ENCODE data around the gene CMIP. TPM values are rescaled to one million over a fixed set of nuclear protein-coding genes. Genes with fewer than 3 reads are reported as not detected.

The CMIP gene
- total and polyA plus RNA-seq, 3 experiments from 2014 or later = 1.0 to 24.4 (median 23.6) TPM

DNA sequence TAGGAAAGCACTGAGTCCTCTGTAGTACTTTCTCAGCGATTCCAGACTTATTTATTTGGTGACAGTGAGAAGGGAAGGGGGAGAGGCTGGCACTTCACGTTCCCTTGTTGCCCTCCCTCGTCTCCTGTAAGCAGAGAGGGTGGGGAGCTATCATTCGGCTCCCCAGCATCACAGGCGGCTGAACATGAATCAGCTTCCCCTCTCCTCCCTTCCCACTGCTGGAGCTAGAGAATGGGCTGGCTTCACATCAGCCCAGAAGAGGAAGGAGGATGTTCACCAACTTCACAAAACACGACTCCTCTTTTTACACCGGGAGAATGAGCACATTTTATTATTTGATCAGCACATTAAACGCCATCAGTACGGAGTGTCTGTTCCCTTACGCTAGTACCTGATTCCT lies 6.7 kb upstream of the CMIP start:
- Mint-ChIP-seq H3K4me3 (no peak overlapping the region), H3K27me3 (peaks cover 4 to 5% of the 10 kb centered on the region in 2 donors), H3K36me3 (no peaks in the 10 kb centered on the region), H3K4me1 (peaks cover 11 to 16% (median 15%) of the 10 kb centered on the region in 3 donors), H3K9me3 (no peaks in the 10 kb centered on the region), H3K27ac (peak overlapping the region in 3 of 8 donors; percentile 26 to 68 (median 52))
- POLR2A ChIA-PET = no interaction called here
- CTCF ChIA-PET = no interaction called here
- Histone ChIP-seq H3K27me3 (ENCODE audit: insufficient read depth, low read length, poor library complexity, severe bottlenecking) (no peaks in the 10 kb centered on the region), H3K27ac (ENCODE audit: low read depth, low read length) (no peak overlapping the region), H3K4me3 (ENCODE audit: low read length) (no peak overlapping the region), H3K9me3 (ENCODE audit: low read length) (no peaks in the 10 kb centered on the region), H3K4me1 (ENCODE audit: insufficient read depth, low read length) (peaks cover 3% of the 10 kb centered on the region), H3K36me3 (ENCODE audit: insufficient read depth, low read length) (no peaks in the 10 kb centered on the region)
- DNase-seq = no peak

DNA sequence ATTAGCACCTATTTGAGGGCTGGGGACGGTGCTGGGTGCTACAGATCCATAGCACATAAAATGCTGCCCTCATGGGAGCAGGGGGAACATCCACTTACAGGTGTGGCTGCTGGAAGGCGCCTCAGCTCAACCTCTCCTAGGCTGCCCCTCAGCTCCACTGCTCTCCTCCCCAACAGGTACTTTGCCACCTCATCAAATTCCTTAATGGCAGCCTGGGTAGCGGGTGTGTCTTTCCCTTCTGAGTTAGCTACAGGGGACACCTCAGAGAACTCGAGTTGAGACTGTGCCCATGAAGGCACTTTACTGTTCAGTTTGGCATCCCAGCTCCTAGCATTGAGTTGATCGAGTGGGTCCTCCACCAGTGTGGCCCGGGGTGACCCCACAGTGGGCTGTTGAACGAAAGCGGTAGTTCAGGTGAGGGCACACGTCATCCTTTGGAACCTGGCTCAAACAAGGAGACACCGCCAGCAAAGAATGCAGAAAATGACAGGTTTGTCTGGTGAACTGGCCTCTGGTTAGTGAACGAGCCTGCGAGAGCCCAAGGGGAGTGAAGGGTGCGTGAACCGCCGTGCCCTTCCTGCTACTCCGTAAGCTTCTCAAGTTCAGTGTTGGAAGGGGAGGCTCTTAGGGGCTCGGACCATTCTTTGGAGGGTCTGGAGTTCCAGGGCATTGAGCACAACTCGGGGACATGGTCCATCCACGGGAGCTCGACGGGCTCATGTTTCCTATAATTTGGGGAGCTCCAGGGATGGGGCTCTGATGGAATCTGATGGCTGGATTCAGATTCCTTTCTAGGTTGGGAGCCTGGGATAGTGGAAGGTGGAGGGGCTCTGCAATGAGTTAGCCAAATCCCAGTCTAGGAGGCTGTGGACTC lies 3.5 kb upstream of the CMIP start:
- Histone ChIP-seq H3K4me1 (ENCODE audit: insufficient read depth, low read length) (peaks cover 16% of the 10 kb centered on the region), H3K27me3 (ENCODE audit: insufficient read depth, low read length, poor library complexity, severe bottlenecking) (no peaks in the 10 kb centered on the region), H3K9me3 (ENCODE audit: low read length) (no peaks in the 10 kb centered on the region), H3K36me3 (ENCODE audit: insufficient read depth, low read length) (no peaks in the 10 kb centered on the region), H3K27ac (ENCODE audit: low read depth, low read length) (no peak overlapping the region), H3K4me3 (ENCODE audit: low read length) (no peak overlapping the region)
- H3K4me3 Mint-ChIP-seq = peak overlapping the region in 1 of 7 donors; percentile 21
- no peak for DNase-seq
- no peaks in the 10 kb centered on the region for H3K9me3 Mint-ChIP-seq
- ChIA-PET POLR2A (no interaction called here), CTCF (interaction anchor here (1.0 kb wide), 2 partner anchors 20 to 179 kb away, joined by 3 read pairs; no protein-coding TSS in a partner anchor)
- H3K4me1 Mint-ChIP-seq = peaks cover 24 to 31% (median 30%) of the 10 kb centered on the region in 3 donors
- H3K27me3 Mint-ChIP-seq = peaks cover 5 to 10% of the 10 kb centered on the region in 2 donors
- peaks cover 0 to 7% (median 0%) of the 10 kb centered on the region in 3 donors for H3K36me3 Mint-ChIP-seq
- peak overlapping the region in 4 of 8 donors; percentile 15 to 76 (median 55) for H3K27ac Mint-ChIP-seq

DNA sequence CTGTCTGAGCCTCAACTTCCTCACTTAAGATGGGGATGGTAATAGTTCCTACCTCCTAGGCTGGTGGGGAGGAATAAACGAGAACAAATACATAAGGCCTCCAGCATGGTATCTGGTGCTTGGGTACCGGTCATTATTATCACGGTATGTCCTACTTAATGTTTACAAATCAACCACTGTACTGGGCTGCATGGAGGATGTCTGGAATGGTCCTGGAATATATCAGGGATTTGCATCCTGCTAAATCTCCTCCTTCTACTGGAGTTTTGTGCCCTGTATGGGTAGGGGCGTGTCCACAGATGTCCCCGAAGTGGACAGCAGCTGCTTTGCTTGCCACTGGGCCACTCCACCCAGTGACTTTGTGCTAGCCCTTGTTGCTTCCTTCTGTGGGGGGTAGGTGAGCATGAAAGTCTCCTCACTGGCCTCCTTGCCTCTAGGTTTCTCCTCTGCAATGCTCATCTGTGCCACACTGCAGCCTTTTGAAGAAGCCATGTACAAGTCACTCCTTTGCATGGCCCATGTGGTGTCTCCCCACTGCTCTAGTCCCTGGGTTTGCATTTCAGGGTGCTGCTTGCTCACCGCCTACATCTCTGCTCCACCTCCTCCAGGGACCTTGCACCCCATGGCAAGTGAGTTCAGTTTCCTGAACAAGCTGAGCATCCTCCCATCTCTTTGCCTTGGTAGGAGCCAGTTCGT lies 2.2 kb upstream of the CMIP start:
- Histone ChIP-seq H3K36me3 (ENCODE audit: insufficient read depth, low read length) (no peaks in the 10 kb centered on the region), H3K27ac (ENCODE audit: low read depth, low read length) (no peak overlapping the region), H3K4me3 (ENCODE audit: low read length) (no peak overlapping the region), H3K4me1 (ENCODE audit: insufficient read depth, low read length) (peaks cover 28% of the 10 kb centered on the region), H3K27me3 (ENCODE audit: insufficient read depth, low read length, poor library complexity, severe bottlenecking) (no peaks in the 10 kb centered on the region), H3K9me3 (ENCODE audit: low read length) (no peaks in the 10 kb centered on the region)
- Mint-ChIP-seq H3K27ac (peak overlapping the region; percentile 87 to 98 (median 93)), H3K4me1 (peaks cover 36 to 43% (median 42%) of the 10 kb centered on the region in 3 donors), H3K36me3 (peaks cover 0 to 15% (median 0%) of the 10 kb centered on the region in 3 donors), H3K9me3 (no peaks in the 10 kb centered on the region), H3K27me3 (peaks cover 5 to 11% of the 10 kb centered on the region in 2 donors), H3K4me3 (peak overlapping the region in 6 of 7 donors; percentile 76 to 88 (median 82))
- DNase-seq = peak in 4 of 5 donors; percentile 21 to 63 (median 29)
- ChIA-PET POLR2A (interaction anchor here (1.2 kb wide), 1 partner anchor 84 kb away, joined by 4 read pairs; no protein-coding TSS in a partner anchor), CTCF (interaction anchor here (0.8 to 1.5 kb wide), 3 partner anchors 79 to 277 kb away, joined by 3 to 4 read pairs (median 4); no protein-coding TSS in a partner anchor)

DNA sequence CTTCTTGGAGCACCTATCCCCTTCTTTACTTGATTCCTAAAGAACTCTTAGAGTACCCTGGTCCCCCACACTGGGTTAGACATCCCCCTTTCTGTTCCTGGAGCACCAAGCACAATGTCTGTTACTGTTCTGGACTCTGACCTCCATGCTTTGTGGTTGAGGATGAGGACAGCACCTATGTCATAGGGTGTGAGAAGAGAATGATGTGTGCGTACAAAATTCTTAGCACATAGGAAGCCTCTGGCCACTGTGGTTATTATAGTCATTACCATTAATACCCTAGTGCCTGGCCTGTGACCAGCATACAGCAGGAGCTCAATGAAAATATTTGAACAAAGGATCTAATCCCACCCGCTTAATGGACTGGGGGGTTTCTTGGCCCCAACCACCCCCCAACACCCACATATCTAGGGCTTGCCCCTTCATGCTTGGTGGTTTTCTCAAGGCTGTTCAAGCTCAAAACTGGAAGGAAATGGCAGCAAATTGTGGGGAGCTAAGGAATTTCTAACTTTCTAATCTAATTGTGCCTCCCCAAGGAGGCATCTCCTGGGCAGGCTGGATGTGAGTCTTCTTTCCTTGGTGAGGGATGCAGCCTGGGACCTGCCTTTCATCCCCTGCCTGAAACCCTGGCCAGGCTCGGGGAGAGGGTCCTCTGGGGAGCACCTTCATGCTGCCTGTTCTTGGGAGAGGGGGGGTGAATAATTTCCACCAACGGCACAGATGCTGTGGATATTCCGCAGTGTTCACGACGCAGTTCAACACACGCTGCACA lies 1.5 kb upstream of the CMIP start:
- POLR2A ChIA-PET = interaction anchor here (1.2 kb wide), 1 partner anchor 83 kb away, joined by 4 read pairs; no protein-coding TSS in a partner anchor
- Histone ChIP-seq H3K4me3 (ENCODE audit: low read length) (no peak overlapping the region), H3K9me3 (ENCODE audit: low read length) (no peaks in the 10 kb centered on the region), H3K27me3 (ENCODE audit: insufficient read depth, low read length, poor library complexity, severe bottlenecking) (no peaks in the 10 kb centered on the region), H3K4me1 (ENCODE audit: insufficient read depth, low read length) (peaks cover 35% of the 10 kb centered on the region), H3K27ac (ENCODE audit: low read depth, low read length) (no peak overlapping the region), H3K36me3 (ENCODE audit: insufficient read depth, low read length) (no peaks in the 10 kb centered on the region)
- Mint-ChIP-seq H3K27me3 (peaks cover 4 to 11% of the 10 kb centered on the region in 2 donors), H3K36me3 (peaks cover 0 to 18% (median 0%) of the 10 kb centered on the region in 3 donors), H3K27ac (peak overlapping the region; percentile 87 to 98 (median 93)), H3K4me3 (peak overlapping the region; percentile 76 to 88 (median 81)), H3K4me1 (peaks cover 40 to 49% (median 45%) of the 10 kb centered on the region in 3 donors), H3K9me3 (no peaks in the 10 kb centered on the region)
- peak in 1 of 5 donors; percentile 43 for DNase-seq
- CTCF ChIA-PET = interaction anchor here (0.8 to 1.5 kb wide), 3 partner anchors 79 to 276 kb away, joined by 3 to 4 read pairs (median 4); no protein-coding TSS in a partner anchor

DNA sequence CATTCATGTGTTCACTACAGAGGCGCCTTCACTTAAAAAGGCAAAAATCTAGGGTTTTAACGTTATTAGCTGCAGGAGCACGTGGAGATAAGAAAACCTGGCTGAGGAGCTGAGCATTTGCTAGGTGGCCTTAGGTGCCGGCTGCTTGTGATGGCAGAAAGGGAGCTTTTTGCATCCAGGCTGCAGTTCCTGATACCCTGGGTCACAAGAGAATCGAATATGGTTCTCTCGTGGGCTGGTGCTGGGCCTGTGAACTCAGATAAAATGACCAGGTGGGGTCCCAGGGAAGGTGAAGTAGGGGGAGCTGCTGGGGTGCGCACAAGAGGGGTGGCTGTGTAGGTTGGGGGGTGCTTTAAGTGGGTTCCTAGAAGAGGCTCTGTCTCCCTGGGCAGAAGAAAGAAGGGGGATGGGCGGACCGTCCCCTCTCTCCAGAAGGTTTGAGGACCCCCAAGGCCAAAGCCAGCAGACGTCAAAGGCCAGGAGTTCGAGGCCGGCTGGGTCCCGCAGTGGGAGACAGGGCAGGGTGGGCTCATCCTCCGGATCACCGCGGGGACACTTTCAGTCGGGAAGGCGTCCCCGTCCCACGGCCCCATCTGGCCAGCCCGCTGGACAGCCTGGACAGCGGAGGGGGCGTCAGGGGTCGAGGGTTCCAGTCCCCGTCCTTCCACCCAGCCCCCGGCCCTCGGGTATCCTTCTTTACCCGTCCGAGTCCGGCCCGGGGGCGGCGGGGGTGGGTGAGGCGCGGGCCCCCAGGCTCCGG lies 740 bp upstream of the CMIP start:
- CTCF ChIA-PET = interaction anchor here (1.5 kb wide), 1 partner anchor 270 kb away, joined by 4 read pairs; no protein-coding TSS in a partner anchor
- H3K4me1 ChIP-seq (ENCODE audit: insufficient read depth, low read length) = peaks cover 43% of the 10 kb centered on the region
- DNase-seq = peak in 1 of 5 donors; percentile 56

DNA sequence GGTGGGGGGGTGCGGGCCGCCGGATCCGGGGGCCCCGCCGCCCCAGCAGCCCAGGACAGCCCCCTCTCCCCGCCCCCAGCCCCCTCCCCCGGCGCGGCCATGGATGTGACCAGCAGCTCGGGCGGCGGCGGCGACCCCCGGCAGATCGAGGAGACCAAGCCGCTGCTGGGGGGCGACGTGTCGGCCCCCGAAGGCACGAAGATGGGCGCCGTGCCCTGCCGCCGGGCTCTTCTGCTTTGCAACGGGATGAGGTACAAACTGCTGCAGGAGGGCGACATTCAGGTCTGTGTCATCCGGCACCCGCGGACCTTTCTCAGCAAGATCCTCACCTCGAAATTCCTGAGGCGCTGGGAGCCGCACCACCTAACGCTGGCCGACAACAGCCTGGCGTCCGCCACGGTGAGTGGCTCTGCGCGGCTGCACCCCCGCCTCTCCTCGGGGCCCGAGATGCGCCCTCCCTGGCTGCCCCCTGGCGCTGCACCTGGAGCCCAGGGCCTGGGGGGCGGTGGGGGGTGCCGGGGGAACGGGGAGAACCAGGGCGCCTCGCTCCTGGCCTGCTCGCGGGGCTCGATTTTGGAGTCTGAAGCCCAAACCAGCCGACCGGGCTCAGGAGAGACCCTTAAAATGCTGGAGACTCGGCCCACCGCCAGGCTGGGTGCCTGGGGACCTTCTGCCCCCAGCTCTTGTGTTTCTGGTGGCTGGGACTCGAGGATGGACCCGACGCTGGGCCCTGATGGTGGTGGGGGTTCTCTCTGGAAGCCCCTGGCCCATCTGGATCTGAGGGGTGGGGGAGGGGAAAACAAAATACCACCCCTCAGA lies 744 bp downstream of the CMIP start:
- POLR2A ChIA-PET = interaction anchor here (1.4 kb wide), 1 partner anchor 76 kb away, joined by 4 read pairs; no protein-coding TSS in a partner anchor
- Histone ChIP-seq H3K27ac (ENCODE audit: low read depth, low read length) (peak overlapping the region; percentile 84), H3K36me3 (ENCODE audit: insufficient read depth, low read length) (no peaks in the 10 kb centered on the region), H3K4me3 (ENCODE audit: low read length) (peak overlapping the region; percentile 81), H3K9me3 (ENCODE audit: low read length) (no peaks in the 10 kb centered on the region), H3K27me3 (ENCODE audit: insufficient read depth, low read length, poor library complexity, severe bottlenecking) (no peaks in the 10 kb centered on the region), H3K4me1 (ENCODE audit: insufficient read depth, low read length) (peaks cover 50% of the 10 kb centered on the region)
- H3K27ac Mint-ChIP-seq = peak overlapping the region; percentile 89 to 97 (median 94)
- peak; percentile 17 to 66 (median 44) for DNase-seq
- H3K9me3 Mint-ChIP-seq = no peaks in the 10 kb centered on the region
- CTCF ChIA-PET = interaction anchor here (1.0 to 1.1 kb wide), 2 partner anchors 76 to 285 kb away, joined by 3 read pairs; no protein-coding TSS in a partner anchor
- H3K36me3 Mint-ChIP-seq = peaks cover 0 to 21% (median 4%) of the 10 kb centered on the region in 3 donors
- peaks cover 54 to 67% (median 63%) of the 10 kb centered on the region in 3 donors for H3K4me1 Mint-ChIP-seq
- H3K27me3 Mint-ChIP-seq = peaks cover 0 to 11% of the 10 kb centered on the region in 2 donors
- peak overlapping the region; percentile 85 to 97 (median 94) for H3K4me3 Mint-ChIP-seq

More for the DNA sequence above, 740 bp upstream of the CMIP start:
- Histone ChIP-seq H3K27me3 (ENCODE audit: insufficient read depth, low read length, poor library complexity, severe bottlenecking) (no peaks in the 10 kb centered on the region), H3K27ac (ENCODE audit: low read depth, low read length) (peak overlapping the region; percentile 25), H3K9me3 (ENCODE audit: low read length) (no peaks in the 10 kb centered on the region), H3K36me3 (ENCODE audit: insufficient read depth, low read length) (no peaks in the 10 kb centered on the region), H3K4me3 (ENCODE audit: low read length) (peak overlapping the region; percentile 5)
- Mint-ChIP-seq H3K4me3 (peak overlapping the region; percentile 76 to 88 (median 81)), H3K27me3 (peaks cover 0 to 11% of the 10 kb centered on the region in 2 donors), H3K36me3 (peaks cover 0 to 18% (median 0%) of the 10 kb centered on the region in 3 donors), H3K27ac (peak overlapping the region; percentile 87 to 98 (median 93)), H3K9me3 (no peaks in the 10 kb centered on the region), H3K4me1 (peaks cover 41 to 52% (median 48%) of the 10 kb centered on the region in 3 donors)
- POLR2A ChIA-PET = interaction anchor here (1.2 kb wide), 1 partner anchor 82 kb away, joined by 4 read pairs; no protein-coding TSS in a partner anchor

Measured in CD8-positive, alpha-beta memory T cell (primary cell).